GM21360 (cell line): ENCODE results near the gene NOL4L.

ENCODE experiments used
- ATAC-seq: cut with Tn5 transposase; IDR thresholded peaks from one replicate; pipeline ENCODE4 v1.9.1; 2021; ENCODE audit warnings: mild to moderate bottlenecking, moderate library complexity; ENCODE audit not compliant: unreplicated experiment

The NOL4L gene

DNA sequence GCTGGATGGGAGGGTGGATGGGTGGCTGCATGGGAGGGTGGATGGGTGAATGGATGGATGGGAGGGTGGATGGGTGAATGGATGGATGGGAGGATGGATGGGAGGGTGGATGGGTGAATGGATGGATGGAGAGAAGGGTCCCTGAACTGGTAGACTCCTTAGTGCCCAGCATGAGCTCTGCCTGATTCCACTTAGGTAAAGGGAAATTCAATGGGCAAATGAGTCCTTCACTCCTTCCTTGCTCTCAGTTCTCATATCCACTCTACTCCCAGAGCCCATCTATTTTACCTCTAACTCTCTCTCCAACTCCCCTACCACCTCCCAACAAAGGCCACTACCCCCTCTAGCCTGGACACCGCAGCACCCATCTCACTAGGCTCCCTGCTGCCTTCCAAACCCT, 29.2 kb upstream of the NOL4L start:
- no peak for ATAC-seq

DNA sequence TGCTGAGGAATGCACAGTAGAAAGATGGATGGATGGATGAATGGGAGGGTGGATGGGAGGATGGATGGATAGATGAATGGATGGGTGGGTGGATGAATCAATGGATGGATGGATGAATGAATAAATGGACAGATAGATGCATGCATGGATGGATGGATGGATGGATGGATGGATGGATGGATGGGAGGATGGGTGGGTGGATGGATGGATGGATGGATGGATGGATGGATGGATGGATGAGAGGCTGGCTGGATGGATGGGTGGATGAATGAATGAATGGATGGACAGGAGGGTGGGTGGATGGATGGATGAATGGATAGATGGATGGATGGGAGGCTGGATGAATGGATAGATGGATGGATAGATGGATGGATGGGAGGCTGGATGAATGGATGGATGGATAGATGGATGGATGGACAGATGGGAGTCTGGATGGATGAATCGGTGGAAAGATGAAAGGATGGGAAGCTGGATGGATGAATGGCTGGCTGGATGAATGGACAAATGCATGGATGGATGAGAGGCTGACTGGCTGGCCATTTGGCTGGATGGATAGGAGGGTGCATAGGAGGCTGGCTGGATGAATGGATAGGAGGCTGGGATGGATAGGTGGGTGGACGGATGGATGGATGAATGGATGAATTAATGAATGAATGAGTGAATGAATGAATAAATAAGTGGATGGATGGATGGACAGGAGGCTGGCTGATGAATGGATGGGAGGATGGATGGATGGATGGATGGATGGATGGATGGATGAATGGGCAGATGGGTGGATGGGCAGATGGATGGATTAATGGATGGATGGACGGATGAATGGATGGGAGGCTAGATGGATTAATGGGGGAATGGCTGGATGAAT, 28.3 kb upstream of the NOL4L start:
- no peak for ATAC-seq

DNA sequence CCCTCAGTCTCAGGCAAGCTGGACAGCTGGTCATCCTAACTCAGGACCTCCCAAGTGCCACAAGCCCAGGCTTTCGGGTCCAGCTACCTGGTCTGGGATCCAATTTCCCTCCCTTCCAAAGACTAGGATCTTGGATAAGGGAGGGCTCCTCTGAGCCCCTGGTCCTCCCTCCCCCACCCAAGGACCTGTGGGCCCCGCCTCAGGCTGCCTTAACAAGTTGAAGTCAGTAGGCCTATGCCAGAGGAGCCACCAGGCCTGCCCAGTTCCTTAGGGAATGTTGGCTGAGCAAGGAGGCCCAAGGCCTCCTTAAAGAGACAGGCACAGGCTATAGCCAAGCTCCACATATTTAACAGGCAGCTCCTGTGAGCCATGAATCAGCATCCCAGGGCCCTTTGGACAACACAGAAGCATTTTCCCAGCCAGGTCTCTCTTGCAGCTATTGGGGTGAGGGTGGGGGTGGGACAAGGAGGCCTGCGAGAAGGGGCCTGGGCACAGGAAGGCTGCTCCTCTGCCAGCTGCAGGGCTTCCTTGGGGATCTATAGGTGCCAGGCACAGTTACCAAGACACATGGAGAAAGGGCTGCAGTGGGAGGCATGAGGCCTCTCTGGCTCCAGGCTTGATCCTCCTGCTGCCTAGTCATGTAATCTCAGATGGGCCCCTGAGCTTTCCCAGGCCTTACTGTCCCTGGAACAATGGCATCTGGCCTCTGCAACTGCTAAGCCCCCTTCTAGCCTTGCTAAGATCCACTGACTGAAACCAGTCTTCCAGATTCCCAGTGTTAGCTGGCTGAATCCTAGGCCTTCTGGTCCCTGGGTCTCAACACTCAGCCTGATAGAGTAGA, 27.4 kb upstream of the NOL4L start:
- ATAC-seq: no peak

DNA sequence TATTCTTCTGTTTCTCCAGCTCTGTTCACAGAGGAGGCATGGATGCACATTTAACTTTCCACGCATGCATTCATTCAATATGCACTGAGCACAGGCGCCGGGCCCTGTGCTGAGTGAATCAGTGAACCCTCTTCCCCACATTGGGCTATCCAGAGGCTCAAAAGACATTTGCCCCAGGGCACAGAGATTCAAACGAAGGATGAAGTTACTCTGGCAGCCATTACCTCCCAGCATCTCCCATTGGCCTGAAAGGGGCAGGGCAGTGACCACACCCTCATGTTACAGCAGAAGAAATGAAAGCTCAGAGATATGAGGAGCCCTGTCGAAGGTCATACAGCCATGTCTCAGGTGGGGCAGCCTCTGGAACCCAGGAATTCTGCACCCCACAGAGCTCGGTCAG, 26.7 kb upstream of the NOL4L start:
- no peak for ATAC-seq

DNA sequence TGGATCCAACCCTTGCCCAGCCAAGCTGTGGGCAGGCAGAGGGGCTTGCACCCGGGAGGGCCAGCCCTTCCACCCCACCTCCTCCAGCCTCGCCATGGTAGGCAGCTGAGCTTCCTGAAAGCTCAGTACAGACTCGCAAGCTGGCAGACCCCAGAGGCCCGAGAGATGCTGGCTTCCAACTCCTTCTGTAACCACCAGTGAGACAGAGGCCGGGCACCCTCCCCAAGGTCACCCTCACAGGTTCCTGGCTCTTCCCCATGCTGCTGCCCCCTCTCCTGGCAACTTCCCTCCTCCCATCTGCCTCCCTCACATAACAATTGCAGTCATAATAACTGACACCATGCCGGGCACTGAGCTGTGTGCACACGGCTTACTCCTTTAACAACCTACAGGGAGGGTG, 26.2 kb upstream of the NOL4L start:
- ATAC-seq: no peak

DNA sequence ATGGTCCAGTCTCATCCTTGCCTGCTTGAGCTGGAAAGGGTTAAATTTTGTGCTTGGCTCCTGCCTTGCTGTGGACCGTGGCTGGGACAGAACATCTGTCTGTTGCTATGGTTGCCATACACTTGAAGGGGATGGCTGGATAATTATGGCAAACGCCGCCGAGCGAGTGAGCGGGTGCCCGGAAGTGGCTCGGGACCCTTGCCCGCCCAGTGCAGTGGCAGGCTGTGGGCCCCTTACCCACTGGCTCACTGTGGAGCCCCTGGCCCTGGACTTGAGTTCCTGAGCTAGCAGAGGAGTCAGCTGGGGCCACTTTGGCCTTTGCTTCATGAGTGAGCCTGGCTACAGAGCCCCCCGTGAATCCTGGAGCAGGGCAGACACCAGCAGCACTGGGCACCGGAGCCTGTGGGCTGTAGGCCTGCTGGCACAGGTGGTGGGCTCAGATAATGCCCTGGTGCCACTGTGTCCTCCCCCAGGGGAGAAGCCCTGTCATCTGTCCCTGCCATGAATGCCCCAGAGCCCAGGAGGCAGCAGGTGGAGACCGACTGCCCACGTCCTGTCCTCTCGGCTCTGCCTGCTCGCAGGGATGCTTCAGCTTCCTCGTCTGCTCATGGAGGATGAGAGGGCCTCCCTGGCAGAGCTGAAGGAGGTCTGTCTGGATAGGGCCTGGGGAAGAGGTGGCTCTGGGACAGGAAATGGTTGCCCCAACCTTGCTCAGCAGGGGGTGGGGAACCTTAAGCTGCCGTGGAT, 25.5 kb upstream of the NOL4L start:
- no peak for ATAC-seq

DNA sequence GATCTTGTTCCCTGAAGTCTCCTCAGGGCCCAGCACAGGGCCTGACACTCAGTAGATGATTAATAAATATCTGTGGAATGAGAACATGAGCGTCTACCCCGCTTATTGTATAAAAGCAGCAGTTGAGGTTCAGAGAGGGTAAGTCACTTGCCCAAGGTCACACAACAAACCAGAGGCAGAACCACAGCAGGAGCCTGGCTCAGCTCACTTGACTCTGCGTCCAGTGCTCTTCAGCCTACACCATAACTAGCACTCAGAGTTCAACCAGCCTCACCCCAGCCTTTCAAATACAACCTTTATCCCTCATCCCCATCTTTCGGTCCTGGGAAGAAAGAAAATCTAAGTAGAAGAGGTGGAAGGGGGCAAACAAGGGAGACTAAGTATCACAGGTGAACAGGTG, 24.9 kb upstream of the NOL4L start:
- no peak for ATAC-seq

DNA sequence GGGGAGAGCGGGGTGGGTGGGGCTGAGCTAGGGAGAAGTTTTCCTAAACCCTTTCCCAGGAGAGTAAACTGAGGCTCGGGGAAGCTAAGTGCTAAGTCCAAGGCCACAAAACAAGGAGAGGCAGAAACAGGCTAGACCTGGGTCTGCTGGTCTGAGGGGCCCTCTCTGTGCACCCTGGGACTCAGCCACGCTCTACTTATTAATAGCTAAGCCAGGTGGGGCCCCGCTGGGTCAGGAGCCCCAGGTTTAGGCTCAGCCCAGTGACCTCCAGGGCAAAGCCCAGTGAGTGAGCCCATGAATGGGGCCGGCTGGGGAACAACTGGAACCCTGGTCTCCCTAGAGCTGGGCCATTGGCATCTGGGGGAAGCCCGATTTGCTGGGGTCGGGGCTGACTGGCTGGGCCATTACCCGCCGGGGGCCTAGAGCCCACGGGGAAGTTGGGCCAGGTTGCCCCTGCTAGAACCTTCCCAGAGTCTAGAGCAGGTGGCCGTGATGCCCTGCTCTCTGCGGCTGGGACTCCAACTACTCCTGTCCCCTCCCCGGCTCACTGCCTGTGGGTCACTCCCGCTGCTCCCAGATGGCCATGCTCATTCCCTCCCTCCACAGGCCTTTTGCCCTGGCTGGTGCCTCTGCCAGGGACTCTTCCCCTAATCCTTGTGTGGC, 24.1 kb upstream of the NOL4L start:
- ATAC-seq: no peak

DNA sequence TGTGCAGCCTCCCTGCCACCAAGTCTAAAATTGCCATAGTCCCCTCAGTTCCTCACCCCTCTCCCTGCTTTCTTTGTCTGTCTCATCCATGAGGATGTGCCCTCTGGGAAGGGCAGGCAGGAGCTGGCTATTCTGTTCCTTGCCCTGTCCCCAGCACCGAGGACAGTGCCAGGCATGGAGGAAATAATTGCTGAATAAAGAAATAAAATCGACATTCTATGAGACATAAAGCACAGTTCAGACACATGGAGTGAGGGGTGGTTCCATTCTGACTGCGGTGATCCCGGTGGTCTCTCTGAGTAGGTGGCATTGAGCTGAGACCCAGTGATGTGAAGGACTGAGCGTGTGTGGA, 23.5 kb upstream of the NOL4L start:
- ATAC-seq: no peak

DNA sequence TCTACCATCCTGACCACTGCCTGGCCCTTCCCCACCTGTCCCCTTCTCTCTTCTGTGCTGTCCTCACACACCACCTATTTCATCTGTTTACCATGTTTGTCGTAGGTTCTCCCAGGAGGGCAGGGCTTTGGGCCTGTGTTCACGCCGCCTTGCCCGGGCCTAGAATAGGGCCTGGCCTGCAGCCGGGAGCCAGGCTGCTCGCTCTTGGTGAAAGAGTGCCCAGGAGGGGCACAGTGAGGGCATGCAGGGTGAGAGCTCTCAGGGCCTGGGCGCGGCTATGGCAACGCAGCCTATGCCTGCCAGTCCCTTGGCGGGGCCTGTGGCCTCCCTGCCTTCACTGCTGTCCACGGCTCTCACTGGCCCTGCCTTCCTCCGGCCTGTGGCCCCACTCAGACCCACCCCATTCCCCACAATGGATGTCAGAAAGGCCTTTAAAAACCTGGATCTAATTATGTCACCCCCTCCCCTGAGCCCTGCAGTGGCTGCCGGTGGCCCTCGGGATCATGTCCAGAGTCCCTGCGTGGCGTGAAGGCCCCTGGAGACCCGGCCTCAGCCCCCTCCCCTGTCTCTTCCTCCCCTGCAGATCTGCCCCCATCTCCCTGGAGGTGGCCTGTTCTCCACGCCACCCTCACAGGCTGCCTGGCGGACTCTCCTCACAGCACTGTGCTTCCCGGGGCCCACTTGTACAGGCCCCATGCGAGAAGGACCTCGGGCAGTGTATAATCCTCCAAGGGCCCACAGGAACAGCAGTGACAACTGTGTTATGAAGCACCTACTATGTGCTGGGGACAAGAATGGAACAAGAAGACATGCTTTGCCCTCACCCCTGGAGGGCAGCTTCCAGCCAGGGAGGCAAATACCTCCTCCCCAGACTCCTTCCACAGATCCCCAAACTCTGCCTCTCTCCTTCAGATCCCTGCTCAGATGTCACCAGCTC, 22.9 kb upstream of the NOL4L start:
- ATAC-seq: no peak

DNA sequence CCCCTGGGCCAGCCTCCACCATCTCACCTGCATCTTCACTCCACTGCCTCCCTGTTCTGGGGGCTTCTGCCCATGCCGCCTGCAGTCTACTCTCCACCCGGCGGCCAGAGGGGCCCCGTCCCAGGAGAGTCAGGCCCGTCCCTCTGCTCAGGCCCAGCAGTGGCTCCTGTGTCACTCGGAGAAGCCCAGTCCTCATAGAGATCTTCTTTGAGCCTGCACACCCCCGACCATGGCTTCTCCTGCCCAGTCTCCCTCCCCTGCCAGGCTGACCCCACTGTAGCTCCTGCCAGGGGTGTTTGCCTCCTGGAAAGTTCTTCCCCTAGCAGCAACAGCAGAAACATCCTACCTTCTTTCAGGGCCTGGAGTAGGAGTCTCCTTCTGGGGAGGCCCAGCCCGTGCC, 22.2 kb upstream of the NOL4L start:
- ATAC-seq: no peak

DNA sequence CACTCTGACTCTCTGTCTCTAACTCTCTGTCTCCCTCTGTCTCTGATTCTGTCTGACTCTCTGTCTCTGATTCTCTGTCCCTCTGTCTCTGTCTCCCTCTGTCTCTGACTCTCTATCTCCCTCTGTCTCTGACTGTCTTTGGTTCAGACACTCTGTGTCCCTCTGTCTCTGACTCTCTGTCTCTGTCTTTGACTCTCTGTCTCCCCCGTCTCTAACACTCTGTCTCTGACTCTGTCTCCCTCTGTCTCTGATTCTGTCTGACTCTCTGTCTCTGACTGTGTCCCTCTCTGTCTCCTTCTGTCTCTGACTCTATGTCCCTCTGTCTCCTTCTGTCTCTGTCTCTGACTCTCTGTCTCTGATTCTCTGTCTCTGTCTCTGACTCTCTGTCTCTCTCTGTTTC, 21.7 kb upstream of the NOL4L start:
- ATAC-seq: no peak

DNA sequence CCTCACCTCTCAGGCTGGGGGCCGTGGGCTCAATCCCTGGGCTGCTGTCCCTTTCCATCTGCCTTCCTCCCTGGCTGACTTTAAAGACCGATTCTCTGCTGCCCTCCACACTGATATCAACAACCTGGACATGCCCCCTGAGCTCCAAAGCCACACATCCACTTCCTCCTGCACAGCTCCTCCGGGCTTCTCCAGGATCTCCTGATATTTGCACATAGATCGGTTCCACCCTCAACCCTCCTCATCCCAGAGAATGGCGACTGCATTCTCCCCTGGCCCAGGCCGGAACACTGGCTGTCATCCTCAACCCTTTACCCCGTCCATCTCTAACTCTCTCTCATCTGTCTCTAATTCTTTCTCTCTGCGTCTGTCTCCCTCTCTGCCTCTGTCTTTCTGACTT, 21.0 kb upstream of the NOL4L start:
- no peak for ATAC-seq

DNA sequence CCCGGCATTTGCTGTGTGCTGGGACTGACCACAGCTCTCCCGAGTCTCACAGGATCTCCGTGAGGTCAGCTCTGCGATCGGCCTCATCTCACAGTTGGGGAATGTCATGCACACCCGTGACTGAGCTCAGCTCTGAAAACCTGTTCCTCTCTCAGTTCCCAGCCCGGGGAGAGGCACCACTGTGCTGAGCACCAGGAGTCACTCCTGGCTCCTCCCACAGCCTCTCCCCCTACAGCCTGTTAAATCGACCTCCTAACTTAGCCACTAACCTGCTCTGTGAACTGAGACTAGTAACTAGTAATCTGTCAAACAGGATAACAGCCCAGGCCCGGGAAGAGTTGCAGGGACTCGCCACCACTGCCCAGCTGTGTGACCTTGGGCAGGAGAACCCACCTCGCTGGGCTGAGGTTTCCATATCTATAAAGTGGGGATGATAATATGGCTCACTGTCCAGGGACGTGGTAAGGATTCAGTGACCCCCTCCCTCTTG, 20.1 kb upstream of the NOL4L start:
- no peak for ATAC-seq

DNA sequence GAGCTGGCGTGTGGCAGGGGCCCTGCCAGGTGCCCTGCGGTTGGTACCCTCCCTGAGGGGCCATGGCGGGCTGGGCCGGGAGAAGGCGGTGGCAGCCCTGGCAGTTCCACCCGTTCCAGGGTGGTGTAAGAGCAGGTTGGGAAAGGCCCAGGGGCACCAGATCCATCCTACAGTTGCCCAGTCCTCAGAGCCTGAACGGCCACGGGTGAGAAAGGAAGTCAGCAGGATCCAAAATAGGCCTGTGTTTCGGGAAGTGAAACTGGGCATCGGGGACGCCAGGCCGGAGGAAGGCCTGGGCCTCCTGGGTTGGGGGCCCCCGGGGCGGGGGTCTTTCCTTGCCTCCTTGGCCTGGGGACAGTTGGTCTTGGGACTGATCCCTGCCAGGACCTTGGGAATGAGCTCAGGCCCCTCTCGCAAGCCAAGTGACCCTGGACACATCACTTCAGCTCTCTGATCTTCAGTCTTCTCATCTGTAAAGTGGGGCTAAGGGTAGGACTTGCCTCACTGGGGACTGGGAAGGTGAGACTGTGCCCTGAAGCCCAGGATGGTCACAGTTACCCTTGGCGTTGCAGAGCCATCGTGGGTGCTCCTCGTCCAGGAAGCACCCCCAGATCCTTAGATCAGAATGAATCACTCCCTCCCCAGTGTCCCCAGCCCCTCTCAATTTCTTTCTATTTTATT, 18.1 kb upstream of the NOL4L start:
- no peak for ATAC-seq

DNA sequence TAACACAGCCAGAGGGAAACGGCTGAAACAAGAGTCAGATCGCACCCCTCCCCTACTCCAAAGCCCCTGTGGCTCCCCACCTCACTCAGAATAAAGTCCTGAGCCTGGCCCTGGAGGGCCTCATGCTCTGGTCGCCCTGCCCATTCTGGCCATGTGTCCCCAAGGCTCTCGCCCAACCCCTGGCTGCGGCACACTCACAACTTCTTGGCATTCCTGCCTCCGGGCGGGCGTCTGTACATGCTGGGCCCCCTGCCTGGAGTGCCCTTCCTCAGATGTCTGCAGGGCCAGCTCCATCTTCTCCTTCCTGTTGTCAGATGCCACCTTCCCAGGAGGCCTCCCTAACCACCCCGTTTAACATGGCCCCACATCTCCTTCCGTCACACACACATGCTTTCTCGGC, 17.1 kb upstream of the NOL4L start:
- no peak for ATAC-seq

DNA sequence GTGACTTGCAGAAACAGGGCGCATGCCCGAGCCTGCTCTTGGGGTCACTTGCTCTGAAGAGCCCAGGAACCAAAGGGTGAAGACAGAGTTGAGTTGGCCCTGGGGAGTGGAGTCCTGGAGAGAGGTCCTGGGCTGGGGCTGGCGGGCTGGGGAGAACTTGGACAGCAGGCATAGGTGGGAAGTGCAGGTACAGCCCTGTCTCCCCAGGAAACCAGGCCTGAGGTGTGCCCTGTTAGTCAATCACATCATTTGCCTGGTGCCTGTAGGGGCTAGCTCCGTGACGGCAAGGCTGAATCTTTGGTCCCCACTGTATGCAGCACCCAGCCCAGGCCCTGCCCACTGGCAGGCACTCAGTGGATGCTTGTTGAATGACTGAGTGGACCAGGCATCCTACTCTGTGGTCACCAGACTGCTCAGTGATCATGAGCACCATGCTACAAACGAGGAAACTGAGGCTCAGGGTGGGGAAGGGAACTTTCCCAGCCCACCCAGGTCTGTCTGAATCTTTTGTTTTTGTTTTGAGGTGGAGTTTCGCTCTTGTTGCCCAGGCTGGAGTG, 15.6 kb upstream of the NOL4L start:
- ATAC-seq: no peak

DNA sequence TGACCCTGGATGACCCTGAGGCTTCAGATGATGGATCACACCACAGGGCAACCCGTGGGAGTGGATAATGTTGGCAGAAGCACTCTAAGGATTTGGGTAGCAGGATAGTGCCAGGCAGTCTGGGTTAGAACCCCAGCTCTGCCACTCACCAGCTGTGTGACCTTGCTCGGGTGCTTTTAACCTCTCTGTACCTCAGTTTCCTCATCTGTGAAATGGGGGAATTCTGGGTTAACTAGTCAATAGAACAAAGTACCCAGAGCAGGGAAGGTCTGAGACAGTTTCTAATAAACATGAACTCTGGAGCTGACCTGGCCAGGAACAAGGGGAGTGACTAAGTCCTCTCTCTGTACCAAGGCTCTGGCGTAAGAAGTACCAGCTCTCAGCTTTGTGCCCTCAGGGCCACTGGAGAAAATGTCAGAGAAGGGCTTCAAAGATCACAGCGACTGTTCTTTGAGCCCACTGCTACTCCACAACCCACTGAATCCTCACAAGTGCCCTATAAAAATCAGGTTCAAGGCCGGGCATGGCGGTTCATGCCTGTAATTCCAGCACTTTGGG, 14.7 kb upstream of the NOL4L start:
- no peak for ATAC-seq

DNA sequence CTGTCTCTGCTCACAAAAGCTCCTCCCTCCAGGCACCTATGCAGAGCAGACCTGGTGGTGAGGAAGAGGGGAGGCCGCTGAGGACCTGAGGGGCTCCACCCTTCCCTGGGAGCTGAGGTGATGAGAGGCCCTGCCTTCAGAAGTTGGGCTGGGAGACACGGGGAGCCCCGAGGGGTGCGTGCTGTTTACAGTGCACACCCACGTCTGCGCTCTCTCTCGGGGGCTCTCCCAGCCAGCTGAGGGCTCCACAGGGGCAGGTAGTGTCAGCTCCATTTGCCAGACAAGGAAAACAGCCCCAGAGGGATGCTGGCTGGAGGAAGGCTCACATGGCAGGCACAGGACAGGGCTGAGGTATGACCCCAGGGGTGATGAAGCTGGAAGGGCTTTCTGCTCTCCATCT, 13.5 kb upstream of the NOL4L start:
- ATAC-seq: no peak
